GM21619 (cell line): Measurements from ENCODE around the gene GYPC.

Experiments
- ATAC-seq: cut with Tn5 transposase; IDR thresholded peaks from one replicate; pipeline ENCODE4 v1.9.1; 2021; ENCODE audit not compliant: unreplicated experiment

Gene GYPC

DNA sequence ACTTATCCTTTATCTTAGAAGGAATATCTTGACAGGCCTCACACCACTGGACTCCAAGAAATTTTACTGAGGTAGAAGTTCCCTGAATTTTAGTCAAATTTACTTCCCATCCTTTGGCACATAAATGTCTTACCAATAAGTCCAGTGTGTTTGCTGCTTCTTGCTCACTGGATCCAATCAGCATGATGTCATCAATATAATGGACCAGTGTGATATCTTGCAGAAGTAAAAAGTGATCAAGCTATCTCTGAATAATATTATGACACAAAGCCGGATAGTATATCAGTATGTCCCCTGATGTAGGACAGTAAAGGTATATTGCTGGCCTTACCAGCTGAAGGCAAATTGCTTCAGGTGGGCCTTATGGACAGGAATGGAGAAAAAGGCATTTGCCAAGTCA lies 6.9 kb upstream of the GYPC start:
- no peak for ATAC-seq

DNA sequence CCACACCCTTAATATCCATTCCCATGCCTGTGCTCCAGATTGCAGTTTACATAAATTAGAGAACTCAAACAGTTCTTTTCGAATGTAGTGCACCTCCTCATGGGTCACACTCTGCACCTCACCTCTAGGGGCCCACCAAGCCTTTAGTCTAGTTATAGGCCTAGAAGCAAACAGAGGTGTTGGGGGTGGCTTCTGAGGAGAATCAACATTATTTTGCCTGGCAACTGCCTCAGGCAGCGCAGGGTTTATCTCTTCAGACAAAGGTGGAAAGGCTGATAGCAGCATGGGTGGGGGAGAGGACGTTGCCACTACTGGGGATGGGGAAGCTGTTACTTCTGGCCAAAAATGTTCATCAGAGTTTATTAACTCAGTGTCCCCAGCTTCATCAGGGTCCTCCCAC lies 5.0 kb upstream of the GYPC start:
- no peak for ATAC-seq

DNA sequence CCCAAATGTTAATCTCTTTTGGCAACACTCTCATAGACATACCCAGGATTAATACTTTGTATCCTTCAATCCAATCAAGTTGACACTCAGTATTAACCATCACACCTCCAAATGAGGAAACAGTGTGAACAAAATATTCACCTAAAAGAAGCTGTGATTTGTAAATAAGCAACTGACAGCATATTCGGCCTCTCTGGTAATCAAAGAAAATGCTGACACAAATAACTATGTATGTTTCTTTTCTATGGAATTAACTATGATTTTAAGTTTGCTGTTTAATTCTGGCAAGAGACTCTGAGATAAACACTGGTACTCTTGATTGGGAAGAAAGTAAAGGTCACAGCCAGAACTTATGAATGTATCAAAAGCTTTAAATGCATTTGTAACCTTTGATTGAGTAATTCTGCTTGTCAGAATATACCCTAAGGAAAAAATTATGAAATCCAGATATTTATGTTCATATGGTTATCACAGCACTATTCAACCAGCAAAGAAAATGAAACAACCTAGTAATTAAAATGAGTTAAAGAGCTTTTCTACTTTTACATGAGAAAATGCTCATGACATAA lies 3.6 kb upstream of the GYPC start:
- no peak for ATAC-seq

DNA sequence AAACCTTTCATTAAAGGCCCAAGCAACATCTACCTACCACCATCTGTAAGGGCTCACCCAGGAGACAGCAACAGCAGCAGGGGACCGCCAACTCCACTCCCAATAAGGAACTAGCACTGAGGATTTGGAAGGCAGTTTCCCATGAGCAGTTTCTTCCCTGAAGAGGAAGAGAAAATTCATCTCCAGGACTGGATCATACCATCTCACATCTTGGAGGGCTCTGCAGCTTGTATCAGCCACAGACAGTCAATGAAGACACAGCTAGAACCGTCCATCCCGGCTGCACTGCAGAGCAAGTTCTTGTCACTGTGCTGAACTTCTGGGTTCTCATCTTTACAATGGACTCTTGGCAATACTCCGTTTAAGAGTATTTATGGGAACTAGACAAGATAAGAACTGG lies 2.8 kb upstream of the GYPC start:
- no peak for ATAC-seq

DNA sequence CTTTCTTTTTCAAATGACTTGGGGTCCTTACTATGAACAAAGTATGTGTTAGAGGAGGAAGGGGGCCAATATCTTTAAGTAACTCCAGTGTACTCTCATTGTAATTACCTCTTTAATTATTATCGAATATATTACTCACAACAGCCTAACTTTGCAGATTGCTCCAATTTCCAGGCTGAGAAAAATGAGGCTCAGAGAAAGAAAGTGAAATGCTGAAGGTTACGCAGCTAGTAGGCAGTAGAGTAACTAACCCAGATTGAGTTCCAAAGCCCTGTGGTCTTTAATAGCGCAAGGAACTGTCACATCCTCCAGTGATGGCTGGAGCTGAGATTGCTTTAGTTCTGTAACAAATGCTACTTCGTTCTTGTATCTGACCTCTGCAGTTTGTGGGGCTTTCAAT lies 2.2 kb upstream of the GYPC start:
- no peak for ATAC-seq

DNA sequence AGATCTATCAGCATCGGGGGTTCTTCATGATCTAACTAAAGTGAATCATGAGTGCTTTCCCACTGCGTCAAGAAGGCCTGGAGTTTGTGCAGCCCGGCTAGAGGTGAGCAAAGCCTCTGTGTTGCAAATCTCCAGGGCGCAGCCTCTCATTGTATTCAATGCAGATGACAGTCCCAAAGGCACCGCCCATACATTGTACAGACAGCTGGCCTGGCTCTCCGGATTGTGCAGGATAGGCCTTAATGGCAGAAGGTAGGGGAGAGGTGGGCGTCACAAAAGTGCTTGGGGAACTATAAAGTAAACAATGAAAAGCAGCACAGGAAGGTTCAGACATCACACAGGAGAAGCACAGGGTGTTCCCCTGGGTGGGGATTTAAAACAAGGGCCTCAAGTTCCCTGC lies 907 bp upstream of the GYPC start:
- ATAC-seq = no peak

DNA sequence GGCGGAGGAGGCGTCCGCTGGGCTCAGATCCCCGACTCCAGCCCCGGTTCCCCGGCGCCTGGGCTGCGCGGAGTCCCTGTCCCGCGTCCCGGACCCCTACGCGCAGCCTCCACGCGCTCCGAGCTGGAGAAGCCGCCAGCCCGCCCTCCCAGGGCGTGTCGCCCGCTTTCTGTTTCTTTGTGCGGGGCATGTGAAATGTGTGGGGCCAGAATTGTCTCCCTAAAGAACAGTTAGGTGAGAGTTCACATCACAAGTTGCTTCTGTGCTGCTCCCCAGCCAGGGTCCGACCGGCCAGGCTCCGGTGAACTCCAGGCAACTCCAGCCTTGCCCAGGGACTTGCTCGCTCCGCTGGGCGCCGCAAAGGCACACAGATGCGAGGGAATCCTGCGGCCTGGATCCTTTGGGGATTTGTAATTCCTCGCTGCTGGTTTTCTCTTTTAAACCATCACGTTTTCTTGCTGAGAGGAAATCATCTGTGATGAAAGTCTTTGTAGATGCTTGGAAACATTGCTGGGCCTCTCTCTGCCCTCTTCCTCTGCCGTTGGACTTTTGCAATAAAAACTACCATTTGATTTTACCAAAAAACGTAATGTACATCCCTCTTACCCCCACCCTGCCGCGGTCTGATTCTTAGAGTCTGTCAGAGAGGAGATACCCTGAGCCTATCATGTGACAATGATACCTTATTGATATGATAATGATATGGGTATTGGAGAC lies 631 bp downstream of the GYPC start:
- ATAC-seq = peak; percentile 16

DNA sequence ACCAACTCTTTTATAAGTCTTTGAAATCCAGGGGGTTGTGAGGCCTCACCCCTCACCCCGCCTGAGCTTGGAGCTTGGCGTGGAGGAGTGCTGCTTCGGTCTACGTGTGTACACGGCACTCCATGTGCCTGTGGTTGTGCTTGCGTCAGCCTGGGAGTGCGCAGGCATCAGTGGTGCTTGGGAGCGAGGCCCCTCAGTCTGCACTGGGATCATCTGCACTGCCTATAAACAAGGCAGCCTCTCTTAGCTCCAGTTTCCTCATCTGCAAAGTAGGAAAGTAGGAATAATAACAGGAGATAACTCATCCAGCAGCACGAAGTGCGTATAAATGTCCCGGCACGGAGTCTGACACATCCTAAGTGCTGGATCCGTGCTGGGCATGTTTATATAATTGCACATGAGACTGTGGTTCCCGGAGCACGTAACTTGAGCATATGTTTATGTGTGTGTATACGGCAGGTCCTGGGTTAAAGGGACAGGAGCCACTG lies 1.2 kb downstream of the GYPC start:
- no peak for ATAC-seq

DNA sequence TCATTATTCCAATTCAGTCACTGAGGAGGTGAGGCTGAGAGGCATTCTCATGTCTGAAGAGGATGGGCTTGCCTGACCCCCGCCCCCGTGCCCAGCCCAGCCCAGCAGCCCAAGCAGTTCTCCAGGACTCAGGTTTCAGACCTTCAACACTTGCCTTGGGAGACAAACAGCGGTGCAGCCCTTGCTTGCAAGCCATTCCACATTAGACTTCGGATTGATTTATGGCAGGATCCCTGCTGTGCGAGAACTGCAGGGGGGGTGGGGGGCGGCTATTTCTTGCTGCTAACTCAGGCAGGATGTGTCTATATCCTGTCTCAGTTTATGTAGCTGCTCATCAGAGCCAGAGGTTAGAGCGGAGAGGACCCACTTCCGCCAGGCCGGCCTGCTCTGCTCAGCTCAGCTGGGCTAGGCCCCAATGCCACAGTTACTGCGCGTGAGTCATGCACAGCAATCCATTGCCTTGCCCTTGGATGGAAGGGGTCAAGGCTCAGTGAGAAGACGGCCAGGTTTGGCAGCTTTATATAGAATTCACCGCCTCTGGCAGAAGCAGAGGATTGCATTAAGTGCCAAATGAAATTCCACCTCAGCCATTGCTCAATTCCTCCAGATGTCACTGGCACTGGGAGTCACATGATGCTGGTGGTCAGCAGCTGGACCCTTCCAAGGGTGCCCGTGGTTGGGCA lies 1.8 kb downstream of the GYPC start:
- ATAC-seq = peak; percentile 73

DNA sequence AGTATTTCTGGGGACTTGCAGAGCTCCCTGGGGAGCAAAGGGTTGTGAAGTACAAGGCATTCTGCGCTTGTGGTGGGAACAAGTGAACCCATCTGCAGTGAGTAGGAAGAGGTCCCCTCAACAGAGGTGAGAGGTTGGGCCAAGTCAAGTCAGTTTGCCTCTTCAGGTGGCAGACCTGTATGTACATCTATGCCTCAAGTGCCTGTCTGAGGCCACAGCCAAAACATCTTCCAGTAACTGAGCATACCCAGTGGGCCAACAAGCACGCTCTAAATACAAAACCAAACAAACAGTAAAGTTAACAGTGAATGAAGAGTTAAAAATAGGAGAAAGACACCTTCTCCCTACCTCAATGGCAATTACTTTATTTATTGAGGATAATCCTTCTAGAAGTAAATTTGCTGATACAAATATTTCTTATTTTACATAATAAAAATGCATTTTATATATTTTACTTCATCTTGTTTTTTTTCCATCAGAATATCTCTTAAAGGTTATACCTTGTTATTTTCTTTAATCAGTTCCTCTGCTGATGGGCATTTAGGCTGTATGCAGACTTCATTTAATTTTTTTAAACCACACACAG lies 2.5 kb downstream of the GYPC start:
- ATAC-seq = peak; percentile 6

DNA sequence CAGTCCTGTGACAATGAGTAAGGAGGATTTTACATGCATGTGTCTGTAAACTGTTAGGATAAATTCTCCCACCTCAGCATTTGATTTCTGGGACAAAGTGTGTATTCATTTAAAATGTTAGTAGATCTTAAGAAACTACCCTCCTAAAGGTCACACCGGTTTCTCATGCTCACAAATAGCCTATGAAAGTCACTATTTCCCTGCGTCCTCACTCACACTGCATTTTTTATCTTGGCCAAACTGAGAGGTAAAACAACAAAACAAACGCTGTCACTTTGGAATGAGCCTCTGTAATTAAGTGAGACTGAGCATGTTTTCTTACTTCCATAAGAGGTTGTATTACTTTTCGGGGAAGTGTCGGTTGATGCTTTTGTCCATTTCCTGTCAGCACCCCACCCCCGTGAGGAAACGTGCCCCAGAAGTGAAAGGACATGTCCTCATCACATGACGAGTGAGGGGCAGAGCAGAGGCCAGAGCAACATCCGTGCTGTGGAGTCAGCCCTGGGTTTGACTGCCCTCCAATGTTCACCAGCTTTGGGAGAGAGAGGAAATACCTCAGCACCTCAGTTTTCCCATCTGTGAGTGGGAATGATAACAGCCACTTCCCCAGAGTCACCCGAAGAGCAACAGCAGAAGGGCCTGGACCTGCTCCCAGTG lies 3.1 kb downstream of the GYPC start:
- ATAC-seq = peak; percentile 41

DNA sequence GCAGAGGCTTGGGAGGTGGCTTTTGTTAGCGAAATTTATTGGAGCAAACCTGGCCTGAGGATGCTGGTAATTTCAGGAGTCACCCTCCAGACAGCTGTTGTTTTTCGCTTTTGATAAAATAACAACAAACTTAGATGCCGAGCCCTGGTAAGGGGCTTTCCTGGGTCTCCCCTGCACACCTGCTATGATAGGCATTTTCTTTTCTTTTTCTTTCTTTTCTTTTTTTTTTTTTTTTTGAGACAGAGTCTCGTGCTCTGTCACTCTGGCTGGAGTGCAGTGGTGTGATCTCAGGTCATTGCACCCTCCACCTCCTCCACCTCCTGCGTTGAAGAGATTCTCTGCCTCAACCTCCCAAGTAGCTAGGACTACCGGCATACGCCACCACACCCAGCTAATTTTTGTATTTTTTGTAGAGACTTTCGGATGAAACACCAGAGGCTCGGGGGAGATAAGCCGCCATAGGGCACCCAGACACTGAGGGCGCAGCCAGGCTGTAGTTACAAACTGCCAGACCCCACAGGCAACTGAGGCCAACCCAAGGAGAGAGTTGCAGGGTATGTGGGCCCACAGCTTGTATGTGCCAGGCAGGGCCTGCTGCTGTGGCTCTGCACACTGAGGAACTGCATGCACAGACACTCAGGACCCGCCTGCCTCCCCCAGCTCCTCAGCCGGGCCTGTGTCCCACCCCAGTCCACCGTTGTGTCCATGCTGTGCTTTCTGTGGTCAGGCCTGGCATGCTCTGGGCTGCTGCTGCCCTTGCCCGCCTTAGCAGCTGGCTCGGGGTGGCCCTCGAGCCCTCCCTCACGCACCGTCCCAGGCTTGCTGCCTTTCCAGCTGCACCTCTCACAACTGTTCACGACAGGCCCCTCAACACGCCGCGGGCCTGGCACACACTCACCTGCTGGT lies 3.9 kb downstream of the GYPC start:
- no peak for ATAC-seq

DNA sequence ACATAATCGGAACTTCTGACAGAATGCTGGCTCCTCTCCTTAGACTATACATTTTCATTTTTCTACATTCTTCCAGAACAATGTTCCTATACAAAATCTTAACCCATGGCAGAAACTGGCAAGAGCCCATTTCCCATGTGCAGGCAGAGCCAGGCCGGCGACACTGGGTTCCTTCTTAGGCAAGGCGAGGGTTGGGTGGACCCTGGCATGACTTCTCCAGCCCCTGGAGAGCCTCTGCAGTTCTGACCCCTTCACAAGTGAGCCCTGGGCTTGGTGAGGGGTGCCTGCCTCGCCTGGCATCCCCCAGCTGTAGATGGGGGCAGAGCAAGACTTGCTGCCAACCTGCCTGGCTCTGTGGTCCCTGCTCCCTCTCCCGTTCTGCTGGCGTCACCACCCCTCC lies 5.0 kb downstream of the GYPC start:
- no peak for ATAC-seq

DNA sequence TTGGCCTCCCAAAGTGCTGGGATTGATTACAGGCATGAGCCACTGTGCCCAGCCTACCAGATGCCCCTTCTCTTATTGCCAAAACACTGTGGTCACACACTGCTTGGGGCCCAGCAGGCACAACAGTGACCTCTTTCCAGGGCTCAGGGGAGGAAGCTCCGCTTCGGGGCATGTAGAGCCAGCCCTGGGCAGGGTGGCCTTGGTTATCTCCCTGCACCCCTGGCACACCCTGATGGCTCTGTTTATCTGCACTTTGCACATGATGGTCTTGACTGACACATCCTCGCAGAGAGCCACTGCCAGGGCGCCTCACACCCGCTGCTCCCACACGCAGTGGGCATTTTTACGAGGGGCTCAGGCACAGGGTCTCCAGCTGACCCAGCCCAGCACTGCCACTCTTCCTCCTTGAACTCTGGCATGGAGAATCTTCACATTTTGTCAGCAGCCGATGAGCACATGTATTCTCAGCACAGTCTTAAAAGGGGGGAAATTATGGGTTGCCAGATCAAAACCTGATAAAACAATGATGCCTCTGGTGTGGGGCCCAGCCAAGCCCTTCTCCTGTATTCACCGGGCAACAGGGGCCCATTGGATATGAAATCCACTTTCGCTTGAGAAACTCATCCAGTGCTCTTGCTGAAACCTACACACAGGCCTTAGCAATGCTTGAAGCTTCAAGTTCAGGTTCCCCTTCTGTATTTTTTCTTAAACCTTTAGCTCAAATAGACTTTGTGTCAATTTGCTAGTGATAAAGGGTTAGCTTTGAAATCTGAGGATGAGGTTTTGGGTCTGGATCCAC lies 5.9 kb downstream of the GYPC start:
- ATAC-seq = no peak

DNA sequence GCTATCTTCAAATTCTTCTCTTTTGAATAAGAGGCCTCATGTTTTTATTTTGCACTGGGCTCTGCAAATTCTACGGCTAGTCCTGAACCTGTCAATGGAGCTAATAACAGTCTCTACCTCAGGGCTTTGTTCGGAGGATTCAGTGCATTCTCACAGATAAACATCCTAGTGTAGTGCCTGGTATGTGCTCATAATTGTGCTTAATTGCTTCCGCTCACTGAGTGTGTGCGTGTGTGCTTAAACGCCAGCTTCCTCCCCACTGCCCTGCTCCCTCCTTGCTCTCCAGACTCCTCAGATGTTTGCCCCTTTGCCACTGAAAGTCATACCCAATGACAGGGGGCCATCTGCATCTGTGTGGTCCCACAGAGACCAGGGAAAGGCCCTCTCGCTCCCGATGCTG lies 6.7 kb downstream of the GYPC start:
- ATAC-seq = no peak

DNA sequence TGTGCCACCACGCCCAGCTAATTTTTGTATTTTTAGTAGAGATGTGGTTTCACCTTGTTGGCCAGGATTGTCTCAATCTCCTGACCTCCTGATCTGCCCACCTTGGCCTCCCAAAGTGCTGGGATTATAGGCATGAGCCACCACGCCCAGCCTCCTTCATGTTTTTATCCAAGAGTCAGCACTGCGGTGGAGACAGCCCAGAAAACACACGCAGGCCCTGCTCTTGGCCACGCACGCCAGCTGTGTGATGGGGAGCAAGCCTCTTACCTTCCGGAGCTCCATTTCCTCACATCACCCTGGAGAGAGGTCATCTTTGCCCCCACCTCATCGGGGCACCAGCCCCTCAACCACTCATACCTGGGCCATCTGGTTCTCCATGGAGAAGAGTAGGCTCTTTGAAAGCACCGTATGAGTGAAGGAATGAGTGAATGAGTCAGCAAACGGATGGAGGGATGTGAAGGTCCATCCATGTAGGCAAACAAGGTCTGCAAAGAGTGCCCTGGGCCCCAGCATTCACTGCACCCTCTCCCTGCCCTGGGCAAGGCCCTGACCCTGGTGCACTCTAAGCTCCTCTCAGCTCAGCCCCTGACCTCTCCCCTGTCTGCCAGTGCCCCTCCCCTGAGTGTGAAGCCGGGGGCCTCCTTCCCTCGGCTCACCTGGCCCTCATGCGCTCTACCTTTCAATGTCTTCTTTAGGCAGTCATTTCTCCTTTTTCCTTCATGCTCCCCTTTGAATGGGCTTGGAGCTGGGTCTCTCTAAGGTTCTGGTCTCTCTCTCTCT lies 7.4 kb downstream of the GYPC start:
- no peak for ATAC-seq

DNA sequence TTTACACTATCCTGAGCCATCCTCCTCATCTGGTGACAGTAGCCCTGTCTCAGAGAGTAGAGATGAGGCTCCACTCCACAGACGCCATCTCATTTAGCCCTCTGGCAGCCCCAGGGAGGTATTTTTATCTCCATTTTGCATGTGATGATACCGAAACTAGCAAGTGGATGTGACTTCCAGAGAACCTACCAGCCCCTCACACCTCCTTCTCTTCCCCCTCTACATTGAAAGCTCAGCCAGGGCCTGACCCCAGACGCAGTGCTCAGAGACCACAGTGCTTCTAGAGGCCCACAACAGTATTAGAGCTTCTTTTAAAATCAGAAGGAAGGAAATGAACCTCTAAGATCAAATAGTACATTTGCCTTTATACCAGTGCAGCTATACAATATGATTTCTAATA lies 8.3 kb downstream of the GYPC start:
- peak; percentile 79 for ATAC-seq

DNA sequence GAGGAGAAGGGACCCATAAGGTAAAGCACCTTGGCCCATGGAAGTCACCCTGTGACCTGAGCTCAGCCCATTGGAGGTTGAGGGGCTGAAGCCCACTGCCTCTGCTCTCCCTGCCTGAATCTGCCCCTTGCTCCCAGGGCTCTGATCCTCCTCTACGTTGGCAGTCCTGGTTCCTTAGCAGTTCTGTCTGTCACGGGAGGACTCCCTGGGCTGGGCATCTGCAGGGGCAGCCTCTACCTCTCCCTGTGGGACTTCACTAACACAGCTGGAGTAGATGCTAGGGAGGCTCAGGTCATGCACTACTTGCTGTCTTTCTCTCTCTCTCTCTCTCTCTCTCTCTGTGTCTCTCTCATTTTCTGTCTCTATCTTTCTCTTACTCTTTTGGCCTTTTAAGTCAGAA lies 8.7 kb downstream of the GYPC start:
- ATAC-seq = peak; percentile 31

DNA sequence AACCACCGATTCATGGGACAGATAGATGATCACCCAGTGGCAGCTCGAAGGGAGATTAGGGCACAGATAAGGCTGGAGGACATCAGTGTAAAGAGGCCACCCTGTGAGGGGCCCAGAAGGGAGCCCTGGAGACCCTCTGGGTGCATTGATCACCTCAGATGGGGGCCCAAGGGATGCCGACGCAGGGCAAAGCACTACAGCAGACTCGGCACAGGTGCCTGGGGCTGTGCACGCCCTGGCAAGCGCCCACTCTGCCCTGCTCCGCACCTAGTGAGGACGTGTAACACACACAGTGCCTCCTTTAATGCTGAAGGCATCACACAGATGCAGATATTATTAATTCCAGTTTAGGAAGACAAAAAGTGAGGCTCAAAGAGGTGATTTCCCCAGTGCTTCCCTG lies 9.5 kb downstream of the GYPC start:
- no peak for ATAC-seq
